Measurements from ENCODE around the gene CLEC16A. TPM values are rescaled to one million over a fixed set of nuclear protein-coding genes. Genes with fewer than 3 reads are reported as not detected.

CLEC16A gene
- total and polyA plus RNA-seq, 2 experiments from 2014 or later = 9.9 to 24.1 TPM

DNA sequence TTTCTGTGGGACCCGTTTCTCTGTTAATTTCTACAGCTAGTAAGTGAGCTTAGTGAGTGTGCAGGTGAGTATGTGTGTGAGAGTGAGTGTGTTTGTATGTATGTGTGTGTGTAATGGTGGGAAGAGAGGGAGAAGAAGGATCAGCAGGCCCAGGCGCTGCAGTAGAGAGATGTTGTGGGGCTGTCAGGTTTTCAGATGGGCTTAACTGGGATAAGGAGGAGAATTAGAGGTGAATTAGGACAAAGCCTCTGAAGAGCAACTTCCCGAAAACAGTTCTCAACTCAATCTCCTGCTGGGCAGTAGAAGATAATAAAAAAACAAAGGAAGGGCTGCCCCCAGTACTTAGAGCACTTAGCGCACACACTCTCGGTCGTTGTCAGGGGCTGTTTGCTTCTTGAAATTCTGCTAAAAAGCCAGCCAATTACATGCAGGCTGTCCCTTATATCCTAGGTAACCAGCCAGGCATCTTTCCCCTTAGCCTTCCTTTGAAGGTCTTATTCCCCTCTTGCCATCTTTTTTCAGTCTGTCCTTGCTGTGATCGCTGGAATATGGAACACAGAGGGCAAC is 63.4 kb downstream of the CLEC16A start:
- Histone ChIP-seq H3F3A (replicated peaks; ENCODE audit: low read depth) (no peaks in the 10 kb centered on the region), H3K4me2 (no peak overlapping the region), H3K4me1 (ENCODE audit: insufficient read depth) (no peaks in the 10 kb centered on the region), H3K36me3 (ENCODE audit: insufficient read depth) (no peaks in the 10 kb centered on the region), H3K9me2 (ENCODE audit: insufficient read depth) (no peaks in the 10 kb centered on the region), H4K20me1 (replicated peaks; ENCODE audit: insufficient read depth) (no peaks in the 10 kb centered on the region; the same call in 1 of the 2 replicates), H3K27me3 (ENCODE audit: insufficient read depth) (no peaks in the 10 kb centered on the region), H3K4me3 (no peak overlapping the region), H3K27ac (ENCODE audit: low read depth) (no peak overlapping the region), H3K79me2 (replicated peaks; ENCODE audit: insufficient read depth) (no peaks in the 10 kb centered on the region), H2AFZ (no peak overlapping the region)
- TF ChIP-seq ETS1 (IDR thresholded peaks at IDR 0.05) (no peak), EZH2 (IDR thresholded peaks at IDR 0.05; ENCODE audit: low read depth, unreplicated experiment) (no peak)
- H3K27ac Mint-ChIP-seq = no peak overlapping the region
- ATAC-seq = no peak; the same call in 2 of the 3 replicates
- H3K4me3 Mint-ChIP-seq = no peak overlapping the region
- H3K27me3 Mint-ChIP-seq (ENCODE audit: insufficient read depth, low read depth, poor library complexity) = peaks cover 4% of the 10 kb centered on the region
- H3K9me3 Mint-ChIP-seq = no peaks in the 10 kb centered on the region
- H3K4me1 Mint-ChIP-seq = peaks cover 6% of the 10 kb centered on the region
- DNase-seq (ENCODE audit: low spot score) = peak; percentile 23
- peaks cover 14% of the 10 kb centered on the region for H3K36me3 Mint-ChIP-seq (ENCODE audit: low read depth)

- Mint-ChIP-seq H3K36me3 (ENCODE audit: low read depth) (peaks cover 15% of the 10 kb centered on the region), H3K4me1 (peaks cover 6% of the 10 kb centered on the region), H3K4me3 (no peak overlapping the region), H3K27me3 (ENCODE audit: insufficient read depth, low read depth, poor library complexity) (peaks cover 4% of the 10 kb centered on the region), H3K9me3 (no peaks in the 10 kb centered on the region), H3K27ac (no peak overlapping the region)
- Histone ChIP-seq H2AFZ (no peak overlapping the region), H3K79me2 (replicated peaks; ENCODE audit: insufficient read depth) (no peaks in the 10 kb centered on the region), H4K20me1 (replicated peaks; ENCODE audit: insufficient read depth) (no peaks in the 10 kb centered on the region; the same call in 1 of the 2 replicates), H3K36me3 (ENCODE audit: insufficient read depth) (no peaks in the 10 kb centered on the region), H3K4me2 (no peak overlapping the region), H3K27ac (ENCODE audit: low read depth) (no peak overlapping the region), H3K4me3 (no peak overlapping the region), H3K27me3 (ENCODE audit: insufficient read depth) (no peaks in the 10 kb centered on the region), H3F3A (replicated peaks; ENCODE audit: low read depth) (no peaks in the 10 kb centered on the region), H3K4me1 (ENCODE audit: insufficient read depth) (no peaks in the 10 kb centered on the region), H3K9me2 (ENCODE audit: insufficient read depth) (no peaks in the 10 kb centered on the region)
- ATAC-seq = no peak
- no peak for TF ChIP-seq STAT1 (IDR thresholded peaks at IDR 0.05; ENCODE audit: unreplicated experiment)
- no peak for TF ChIP-seq ETS1 (IDR thresholded peaks at IDR 0.05)
- no peak for TF ChIP-seq EZH2 (IDR thresholded peaks at IDR 0.05; ENCODE audit: low read depth, unreplicated experiment)
- no peak for TF ChIP-seq JUNB (IDR thresholded peaks at IDR 0.05; ENCODE audit: unreplicated experiment)
- no peak for TF ChIP-seq EZH2phosphoT487 (IDR thresholded peaks at IDR 0.05; ENCODE audit: unreplicated experiment)
- TF ChIP-seq POLR2AphosphoS5 (IDR thresholded peaks at IDR 0.05; ENCODE audit: low read depth) = no peak
- TF ChIP-seq, protein P1, sequence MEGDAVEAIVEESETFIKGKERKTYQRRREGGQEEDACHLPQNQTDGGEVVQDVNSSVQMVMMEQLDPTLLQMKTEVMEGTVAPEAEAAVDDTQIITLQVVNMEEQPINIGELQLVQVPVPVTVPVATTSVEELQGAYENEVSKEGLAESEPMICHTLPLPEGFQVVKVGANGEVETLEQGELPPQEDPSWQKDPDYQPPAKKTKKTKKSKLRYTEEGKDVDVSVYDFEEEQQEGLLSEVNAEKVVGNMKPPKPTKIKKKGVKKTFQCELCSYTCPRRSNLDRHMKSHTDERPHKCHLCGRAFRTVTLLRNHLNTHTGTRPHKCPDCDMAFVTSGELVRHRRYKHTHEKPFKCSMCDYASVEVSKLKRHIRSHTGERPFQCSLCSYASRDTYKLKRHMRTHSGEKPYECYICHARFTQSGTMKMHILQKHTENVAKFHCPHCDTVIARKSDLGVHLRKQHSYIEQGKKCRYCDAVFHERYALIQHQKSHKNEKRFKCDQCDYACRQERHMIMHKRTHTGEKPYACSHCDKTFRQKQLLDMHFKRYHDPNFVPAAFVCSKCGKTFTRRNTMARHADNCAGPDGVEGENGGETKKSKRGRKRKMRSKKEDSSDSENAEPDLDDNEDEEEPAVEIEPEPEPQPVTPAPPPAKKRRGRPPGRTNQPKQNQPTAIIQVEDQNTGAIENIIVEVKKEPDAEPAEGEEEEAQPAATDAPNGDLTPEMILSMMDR (conservative IDR thresholded peaks at IDR 0.05; ENCODE audit: low read depth in 2 of 2) = no peak
- no peak for DNase-seq (ENCODE audit: low spot score)
Observed at GRCh38 chr16:11009027-11009755, 64.8 kb downstream of the CLEC16A start.

Measured in GM23338 (cell line).